Measurements from ENCODE around the gene ITPKC.
A peak's percentile ranks its signal among the peaks of the same experiment; 100 is the strongest.

The ITPKC gene

DNA sequence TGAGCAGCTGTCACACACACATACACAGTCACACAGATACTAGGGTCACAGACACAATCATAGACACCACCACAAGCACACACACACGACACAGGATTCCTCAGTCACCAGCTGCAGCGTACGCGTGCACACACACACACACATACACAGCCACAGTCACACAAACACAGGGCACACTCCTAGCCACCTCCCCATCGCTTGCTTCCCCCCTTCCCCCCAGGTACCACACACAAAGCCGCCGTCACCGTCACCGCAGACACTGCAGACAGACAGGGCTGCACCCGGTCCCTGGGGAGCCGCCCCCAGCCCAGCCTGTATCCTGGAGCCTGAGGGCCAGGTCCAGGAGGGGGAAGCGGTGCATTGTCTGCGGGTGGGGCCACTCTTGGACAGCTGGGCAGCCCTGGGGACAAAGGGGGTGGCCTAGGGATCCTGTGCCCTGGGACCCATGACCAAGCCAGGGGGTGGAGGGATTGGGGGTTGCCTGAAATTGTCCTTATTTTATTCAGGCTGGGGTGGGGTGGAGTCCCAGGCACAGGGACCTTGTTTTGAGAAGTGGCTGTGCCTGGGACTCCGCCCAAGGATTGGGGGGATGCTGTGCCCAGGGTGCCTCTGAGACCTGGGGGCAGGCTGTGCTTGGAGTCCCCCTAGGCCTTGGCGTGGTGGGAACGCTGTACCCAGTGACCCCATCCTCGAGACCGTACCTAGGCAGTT lies 27.4 kb upstream of the ITPKC start:
- intact Hi-C loops (cut with DNase I) = no loop called here

DNA sequence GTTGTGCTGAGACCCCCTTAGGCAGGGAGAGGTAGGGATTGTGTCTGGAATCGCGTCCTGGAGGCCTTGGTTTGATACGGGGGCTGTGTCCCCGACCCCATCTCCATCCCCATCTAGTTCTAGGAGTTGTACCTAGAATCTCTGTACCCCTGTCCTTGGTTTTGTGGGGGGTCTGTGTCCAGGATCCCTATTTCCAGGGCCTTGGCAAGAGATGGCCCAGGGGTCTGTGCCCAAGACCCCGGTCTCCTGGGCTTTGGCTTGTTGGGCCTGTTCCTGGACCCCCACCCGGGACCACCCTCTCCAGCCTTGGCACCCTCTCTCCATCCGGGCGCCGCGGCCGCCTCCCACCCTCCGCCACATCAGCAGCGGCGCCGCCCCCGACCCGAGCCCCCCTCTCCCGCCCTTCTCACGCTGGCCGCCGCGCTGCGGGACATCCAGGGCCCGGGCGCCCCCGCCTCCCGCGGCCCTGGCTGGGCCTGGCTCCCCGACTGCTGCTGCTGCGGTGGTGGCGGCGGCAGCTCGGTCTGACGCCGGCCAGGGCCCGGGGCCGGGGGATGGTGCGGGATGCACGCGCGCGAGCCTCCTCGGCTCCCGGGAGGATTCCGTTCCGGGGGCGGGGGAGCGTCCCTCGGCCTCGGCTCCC lies 26.7 kb upstream of the ITPKC start, which contains the start of gene NUMBL:
NUMBL (minus strand) TSS at position 602 of the 643 bp plus-strand sequence; CDS start at position 434, 168 bp downstream.
- intact Hi-C loops (cut with DNase I) = no loop called here
- no peak for DNase-seq

More for the DNA sequence above, 27.4 kb upstream of the ITPKC start:
- peak in 2 of 10 donors; percentile 77 to 78 for DNase-seq

DNA sequence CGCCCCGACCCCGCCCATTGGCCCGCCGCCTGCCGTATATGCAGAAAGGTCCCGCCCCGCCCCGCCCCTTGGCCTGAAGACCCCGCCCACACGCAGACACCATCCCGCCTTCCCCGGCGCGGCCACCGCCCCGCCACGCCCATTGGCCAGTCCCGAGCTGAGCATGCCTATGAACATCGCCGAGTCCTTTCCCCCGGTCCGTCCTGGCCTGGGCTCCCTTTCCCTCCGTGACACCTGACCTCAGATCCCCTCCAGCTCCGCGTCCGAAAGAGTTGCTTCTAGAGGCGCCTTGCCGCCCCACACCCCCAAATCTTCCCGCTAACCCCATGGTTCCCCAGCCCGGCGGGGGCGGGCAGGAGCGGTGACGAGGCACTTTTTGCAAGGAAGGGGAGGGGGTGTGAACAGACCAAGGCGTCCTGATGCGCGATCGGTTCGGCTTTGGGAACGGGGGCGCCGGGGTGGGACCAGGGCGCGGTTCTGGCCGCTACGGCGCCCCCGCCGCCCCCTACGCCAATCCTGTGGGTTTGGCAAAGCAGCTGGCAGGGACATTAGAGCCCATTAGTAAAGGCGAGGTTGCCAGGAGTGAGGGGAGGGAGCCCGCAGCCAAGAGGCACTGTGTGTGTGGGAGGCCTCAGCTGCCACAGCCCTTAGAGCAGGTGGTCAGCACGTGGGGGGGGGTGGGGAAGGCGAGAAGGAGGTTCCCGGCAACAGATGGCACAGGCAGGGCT lies 26.1 kb upstream of the ITPKC start:
- peak; percentile 81 to 98 (median 93) for DNase-seq
- intact Hi-C loops (cut with DNase I) = loop anchor here (1.0 kb wide), 1 partner anchor 24 kb away; no protein-coding TSS in a partner anchor

DNA sequence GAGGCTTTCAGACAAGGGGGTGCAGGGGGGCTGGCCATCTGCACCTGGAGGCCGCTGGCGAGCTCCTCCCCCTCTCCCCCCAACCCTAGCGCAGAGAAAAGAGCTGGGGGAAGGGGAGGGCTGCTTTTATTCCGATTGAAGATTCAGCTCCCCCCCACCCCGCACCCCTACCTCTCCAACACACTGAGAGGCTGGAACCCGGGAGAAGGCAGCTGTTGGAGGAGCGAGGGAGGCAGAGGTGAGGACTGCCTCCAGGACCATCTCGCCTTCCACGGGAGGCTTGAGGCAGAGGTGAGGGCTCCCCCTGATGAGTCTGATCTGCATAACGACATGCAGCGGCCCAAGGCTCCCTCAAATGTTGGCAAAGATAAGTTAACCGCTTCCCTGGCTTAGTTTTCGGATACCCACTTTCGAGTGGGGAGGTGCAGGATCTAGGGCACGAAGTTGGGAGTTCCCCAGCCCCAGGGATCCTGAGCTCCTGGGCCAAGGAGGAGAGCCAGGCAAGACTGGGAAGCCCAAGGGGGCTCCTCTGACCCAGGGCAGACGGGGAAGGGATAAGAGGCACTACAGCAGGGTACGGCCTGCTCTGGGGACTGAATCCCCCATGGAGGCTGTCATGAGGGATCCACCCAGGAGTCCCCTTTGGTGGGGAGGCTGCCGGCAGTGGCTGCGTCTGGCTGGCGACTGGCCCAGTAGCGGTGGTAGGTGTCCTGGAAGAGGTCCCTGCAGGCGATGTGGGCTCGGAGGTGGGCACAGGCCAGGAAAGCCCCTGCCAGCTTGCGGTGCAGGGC lies 25.3 kb upstream of the ITPKC start:
- DNase-seq = peak in 2 of 10 donors; percentile 74 to 86
- intact Hi-C loops (cut with DNase I) = loop anchor here (1.0 kb wide), 1 partner anchor 24 kb away; no protein-coding TSS in a partner anchor

DNA sequence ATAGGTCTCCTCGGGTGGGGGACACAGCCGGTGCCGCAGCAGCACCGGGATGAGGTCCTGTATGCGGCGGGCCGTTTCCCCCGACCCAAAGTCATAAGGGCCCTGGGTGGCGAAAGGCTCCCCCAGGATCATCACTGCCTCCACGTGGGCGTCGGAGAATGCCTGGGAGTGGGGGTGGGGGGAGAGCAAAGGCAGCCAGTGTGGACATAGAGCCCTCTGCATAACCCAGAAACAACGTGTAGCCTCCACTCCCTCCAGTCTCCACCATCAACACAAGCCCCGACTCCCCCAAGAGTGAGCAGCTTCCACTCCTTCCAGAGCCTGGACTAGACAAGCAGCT lies 24.7 kb upstream of the ITPKC start:
- peak in 1 of 10 donors; percentile 59 for DNase-seq
- intact Hi-C loops (cut with DNase I) = no loop called here

DNA sequence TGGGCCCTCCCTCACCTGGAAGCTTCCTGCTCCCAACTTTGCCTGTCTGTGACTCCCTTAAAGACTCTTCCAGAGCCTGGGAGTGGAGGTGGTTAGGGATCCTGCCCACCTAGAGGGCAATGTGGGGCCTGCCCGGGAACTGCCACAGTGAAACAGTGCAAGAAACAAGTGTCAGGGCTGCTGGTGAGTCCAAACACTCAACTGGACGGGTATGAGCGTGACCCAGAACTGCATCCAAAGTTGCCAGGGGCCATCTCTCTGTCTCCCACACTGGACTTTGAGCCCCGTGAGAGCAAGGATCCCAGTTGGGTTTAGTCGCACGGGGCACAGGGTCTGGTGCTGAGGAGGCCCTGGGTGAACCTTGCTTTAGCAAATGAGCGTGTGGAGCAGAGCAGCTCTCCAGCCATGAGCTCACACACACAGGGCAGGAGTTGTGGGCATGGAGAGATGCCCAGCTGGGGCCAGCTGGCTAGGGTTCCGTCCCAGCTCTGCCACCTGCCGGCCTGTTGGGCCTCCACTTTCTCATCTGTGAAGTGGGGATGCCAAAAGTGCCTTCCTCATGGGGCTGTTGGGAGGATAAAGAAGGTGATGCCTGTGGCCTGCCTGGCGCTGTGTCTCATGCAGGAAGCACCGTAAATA lies 23.6 kb upstream of the ITPKC start:
- intact Hi-C loops (cut with DNase I) = no loop called here
- peak in 2 of 10 donors; percentile 62 to 64 for DNase-seq

DNA sequence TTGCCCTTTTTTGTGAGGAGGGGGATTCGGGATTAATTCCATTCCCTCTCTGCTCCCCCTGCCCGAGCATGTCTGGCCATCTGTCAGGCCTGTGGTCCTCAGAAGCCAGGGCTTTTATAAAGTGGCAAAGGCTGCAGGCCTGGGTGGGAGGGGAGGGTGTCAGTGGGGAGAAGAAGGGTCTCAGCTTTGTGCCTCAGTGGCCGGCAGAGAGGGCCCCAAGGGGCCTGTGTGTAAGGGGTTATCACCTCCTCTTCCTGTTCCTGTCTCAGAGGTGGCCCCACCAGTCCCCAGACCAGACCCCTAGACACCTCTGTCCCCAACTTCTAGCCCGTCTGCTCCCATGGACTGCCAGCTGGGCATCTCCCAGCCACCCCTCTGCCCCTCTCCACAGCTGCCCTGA lies 23.0 kb upstream of the ITPKC start:
- DNase-seq = peak in 2 of 10 donors; percentile 1 to 55
- intact Hi-C loops (cut with DNase I) = no loop called here

DNA sequence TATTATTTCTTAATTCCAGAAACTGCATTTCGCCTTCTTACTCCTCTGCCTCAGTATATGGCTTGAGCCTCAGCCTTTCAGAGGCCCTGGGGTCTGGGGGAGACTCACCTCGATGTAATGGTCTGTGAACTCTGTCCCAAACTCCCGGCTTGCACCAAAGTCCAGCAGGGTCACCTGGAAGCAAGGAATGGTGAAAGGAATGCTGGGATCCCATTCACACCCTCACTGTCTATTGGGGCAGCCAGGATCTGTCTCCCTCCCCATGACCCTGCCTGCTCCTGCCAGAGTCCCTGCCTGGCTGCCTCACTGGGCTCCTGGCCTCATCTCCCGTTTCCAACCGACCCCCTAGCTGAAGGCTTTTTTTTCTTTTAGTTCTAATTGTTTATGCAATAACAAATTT lies 21.0 kb upstream of the ITPKC start:
- intact Hi-C loops (cut with DNase I) = no loop called here

DNA sequence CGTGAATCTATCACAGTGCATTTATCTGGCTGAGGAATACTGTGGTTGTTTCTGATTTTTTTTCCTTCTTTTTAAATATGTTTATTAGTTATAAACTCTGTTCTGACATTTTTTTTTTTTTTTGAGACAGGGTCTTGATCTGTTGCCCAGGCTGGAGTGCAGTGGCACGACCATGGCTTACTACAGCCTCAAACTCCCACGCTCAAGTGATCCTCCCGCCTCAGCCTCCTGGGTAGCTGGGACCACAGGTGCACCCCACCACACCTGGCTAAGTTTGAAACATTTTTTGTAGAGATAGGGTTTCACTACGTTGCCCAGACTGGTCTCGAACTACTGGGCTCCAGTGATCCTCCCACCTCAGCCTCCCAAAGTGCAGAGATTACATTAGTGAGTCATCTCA lies 19.9 kb upstream of the ITPKC start:
- intact Hi-C loops (cut with DNase I) = no loop called here

More for the DNA sequence above, 21.0 kb upstream of the ITPKC start:
- DNase-seq = no peak

DNA sequence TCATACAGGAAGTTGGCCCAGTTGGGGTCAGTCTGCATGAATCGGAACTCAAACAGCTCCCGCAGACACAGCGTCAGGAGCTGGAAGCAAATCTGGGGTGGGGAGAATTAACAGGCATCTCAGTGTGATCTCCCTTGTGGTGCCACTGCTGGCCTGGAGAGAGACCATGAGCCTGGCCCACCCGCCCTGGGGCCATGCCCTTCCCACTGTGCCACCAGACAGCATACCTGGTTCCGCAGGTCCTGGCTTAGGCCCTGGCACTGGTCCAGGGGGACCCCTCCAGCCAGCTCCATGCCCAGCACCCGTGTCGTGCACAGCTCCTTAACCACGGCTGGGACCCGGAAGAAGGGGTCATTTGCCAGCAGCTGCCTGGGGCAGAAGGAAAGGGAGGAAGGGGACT lies 16.8 kb upstream of the ITPKC start:
- DNase-seq = peak in 1 of 10 donors; percentile 70
- intact Hi-C loops (cut with DNase I) = no loop called here

More for the DNA sequence above, 19.9 kb upstream of the ITPKC start:
- DNase-seq = no peak

DNA sequence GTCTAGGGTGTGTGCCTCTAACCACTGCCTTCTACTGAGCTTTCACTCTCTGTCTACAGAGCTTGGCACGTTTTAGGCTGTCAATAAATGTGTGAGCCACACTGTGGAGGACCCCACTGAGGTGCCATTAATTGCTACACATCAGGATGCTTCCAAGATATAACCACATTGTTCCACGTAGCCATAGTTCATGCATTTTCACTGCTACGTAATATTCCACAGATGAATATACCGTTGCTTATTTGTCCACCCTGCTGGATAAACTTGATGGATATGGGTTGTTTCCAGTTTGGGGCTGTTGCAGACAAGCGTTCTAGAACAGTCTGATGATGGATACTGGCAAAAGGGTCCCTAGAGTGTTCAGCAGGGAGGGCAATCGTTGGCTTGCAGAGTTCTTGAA lies 15.2 kb upstream of the ITPKC start:
- intact Hi-C loops (cut with DNase I) = no loop called here
- DNase-seq = no peak

DNA sequence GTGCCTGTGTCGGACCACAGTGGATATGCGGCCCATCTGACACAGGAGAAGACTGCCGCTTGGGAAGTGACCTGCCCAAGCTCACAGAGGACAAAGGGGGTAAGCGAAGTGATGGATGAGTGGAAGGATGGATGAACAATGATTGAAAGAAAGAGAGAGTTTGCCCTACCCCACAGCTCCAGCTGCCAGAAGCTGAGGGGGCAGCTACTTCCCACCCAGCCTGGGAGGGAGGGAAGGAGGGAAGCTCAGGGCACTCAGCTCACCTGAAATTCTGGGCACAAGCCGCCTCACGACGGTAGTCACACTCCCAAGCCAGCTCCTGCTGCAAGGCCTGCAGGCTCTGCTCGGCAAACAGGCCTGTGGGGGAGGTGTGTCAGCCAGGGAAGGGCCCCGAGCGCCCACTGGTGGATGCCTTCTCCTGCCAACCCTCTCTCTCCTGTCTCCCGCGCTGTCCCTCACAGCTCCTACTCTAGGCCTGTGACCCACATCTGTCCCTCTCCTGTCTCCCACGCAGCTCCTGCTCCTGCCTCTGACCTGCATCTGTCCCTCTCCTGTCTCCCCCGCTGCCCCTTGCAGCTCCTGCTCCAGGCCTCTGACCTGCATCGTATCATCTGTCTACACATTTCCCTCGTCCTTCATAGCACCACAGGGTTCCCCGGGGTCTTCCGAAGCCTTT lies 14.4 kb upstream of the ITPKC start:
- intact Hi-C loops (cut with DNase I) = no loop called here
- DNase-seq = peak in 9 of 10 donors; percentile 30 to 96 (median 74)

DNA sequence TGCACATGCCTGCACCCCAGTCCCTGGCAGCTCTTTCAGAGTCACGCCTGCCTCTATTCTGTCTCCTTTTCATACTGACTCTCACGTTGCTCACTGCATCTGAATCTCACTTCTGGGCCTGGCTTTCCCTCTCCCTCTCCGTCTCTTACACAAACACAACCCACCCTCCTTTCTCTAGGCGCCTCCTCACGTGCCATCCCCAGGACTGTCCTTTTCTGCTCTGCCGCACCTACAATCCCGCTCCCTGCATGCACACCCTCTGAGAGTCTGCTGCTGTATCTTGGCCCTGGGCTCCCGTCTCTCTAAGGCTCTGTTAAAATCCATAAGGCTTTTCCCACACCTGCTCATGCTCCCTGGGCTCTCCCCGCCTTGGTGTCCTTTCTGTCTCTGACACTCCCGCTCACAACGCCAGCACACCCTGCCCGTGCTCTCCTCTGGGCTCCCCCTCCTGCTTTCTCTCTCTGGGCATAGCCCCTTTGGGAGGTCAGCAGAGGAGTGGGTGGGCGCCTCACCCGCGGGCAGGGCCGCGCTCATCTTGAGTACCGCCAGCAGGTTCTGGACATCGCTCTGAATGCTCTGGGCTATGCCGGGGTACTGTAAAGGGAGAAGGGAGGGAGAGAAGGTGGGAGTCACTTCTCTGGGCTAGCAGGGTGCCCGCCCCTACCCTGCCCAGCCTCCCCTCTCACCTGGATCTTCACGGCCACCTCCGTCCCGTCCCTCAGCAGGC lies 13.7 kb upstream of the ITPKC start:
- intact Hi-C loops (cut with DNase I) = no loop called here
- peak in 3 of 10 donors; percentile 38 to 85 (median 63) for DNase-seq

DNA sequence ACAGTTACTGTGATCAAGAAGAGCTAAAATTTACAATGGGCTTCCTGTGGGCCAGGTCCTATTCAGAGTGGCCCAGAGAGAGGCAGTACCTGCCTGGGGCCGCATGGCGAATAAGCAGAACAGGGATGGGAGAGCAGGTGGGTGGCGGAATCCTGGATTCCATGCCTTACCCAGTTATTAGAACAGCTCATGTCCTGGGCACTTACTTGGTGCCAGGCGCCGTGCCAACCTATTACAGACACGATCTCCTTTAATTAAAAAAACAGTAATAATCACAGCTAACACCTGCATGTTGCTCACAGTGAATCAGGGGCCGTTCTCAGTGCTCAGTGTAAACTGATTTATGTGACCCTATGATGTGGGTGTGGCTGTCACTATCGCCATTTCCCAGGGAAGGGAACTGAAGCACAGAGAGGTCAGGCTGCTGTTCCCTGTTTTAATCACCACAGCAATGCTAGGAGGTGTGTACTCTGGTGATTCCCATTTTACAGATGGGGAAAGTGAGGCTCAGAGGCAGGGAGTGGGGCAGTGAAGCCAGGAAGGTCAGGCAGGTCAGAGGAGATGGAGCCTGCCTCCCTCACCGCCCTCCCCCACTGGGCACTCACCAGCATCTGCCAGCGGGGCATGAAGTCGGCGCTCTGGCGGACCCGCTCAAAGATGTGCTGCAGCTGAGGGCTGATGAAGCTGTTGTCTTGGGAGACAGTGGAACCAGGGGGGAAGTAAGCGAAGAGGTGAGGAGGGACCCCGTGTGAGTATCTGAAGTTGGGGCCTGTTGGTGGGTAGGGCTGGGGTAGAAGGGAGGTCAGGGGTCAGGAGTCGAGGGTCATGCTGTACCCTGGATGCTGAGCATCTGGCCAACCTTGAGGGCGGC lies 12.2 kb upstream of the ITPKC start:
- no peak for DNase-seq
- intact Hi-C loops (cut with DNase I) = no loop called here

DNA sequence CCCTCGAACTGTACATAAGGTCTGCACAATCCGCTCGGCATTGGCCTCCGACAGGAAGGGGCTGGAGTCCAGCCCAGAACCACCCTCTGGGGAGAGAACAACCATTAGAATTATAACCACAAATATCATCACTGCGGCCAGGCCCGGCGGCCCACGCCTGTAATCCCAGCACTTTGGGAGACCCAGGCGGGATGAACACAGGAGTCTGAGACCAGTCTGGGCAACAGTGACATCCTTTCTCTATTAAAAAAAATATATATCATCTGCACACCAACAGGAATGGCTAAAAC lies 11.6 kb upstream of the ITPKC start:
- DNase-seq = no peak
- intact Hi-C loops (cut with DNase I) = no loop called here

DNA sequence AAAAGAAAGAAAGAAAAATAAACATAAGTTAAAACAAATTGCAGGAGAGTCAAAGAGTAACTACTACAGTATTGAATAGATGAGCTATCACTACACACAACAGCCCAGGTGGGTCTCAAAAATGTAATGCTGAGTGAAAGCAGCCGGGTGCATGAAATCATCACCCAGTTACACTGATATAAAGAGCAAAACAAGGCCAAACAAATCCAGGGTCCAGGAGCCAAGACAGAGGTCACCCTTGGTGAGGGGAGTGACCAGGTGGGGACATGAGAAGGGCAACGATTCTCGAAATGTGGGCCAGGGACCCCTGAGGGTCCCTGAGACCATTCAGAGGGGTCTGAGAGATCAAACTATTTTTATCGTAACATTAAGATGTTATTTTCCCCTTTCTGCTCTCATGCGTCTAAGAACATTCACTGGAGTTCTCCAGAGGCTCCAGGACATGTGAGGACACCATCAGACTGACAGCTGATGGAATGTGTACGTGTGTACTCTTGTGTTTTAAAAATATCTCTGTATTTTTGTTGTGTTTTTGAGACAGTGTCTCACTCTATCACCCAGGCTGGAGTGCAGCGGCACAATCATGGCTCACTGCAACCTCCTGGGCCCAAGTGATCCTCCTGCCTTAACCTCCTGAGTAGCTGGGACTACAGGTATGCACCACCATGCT lies 10.8 kb upstream of the ITPKC start:
- peak in 1 of 10 donors; percentile 33 for DNase-seq
- intact Hi-C loops (cut with DNase I) = no loop called here

DNA sequence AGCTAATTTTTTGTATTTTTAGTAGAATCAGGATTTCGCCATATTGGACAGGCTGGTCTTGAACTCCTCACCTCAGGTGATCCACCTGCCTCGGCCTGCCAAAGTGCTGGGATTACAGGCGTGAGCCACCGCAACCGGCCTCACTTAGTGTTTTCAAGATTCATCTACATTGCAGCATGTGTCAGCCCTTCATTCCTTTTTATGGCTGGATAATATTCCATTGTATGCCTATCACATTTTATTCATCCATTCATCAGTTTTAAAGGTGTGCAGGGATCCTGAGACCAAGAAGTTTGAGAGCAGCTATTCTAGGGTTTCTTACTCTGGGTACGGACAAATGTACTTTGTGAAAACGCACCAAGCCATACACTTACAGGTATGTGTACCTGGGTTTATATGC lies 9.3 kb upstream of the ITPKC start:
- no peak for DNase-seq
- intact Hi-C loops (cut with DNase I) = no loop called here
